ENCODE measurements around the gene ESPL1. TPM values are rescaled to one million over a fixed set of nuclear protein-coding genes. Genes with fewer than 3 reads are reported as not detected.

The ESPL1 gene
- total and polyA plus RNA-seq, 2 of the 8 experiments (the other 6 are each of a cell fraction or from before 2014, with no cell fraction given), result 31.8 to 52.7 TPM

DNA sequence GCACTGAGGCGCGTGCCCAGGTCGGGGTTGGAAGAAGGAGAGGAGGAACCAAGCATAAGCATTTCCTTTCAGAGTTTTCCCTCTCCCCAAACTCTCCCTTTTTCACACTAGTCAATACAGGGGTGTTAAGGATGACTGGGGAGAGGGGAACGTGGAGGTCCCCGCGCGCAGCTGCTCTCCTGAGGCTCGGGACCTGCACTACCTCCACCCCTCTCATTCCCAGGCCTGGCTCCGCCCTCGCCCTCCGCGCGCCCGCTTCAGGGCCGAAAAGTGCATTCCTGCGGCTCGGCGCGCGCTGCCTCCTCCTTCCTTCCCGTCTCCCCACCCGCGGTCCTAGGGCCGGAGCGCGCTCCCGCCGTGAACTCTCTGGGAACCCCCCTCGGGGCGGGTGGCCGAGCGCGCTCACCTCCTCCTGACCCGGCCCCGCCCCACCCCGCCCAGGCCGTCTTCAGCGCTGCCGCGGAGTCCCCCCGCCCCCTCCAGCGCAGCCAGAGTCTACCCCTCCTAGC is 47.4 kb upstream of the ESPL1 start:
- Histone ChIP-seq H3K27ac (ENCODE audit: low read depth, low read length) (no peak overlapping the region), H2AFZ (ENCODE audit: low read length) (no peak overlapping the region)
- FAIRE-seq, result no peak

More for the DNA sequence above, 47.4 kb upstream of the ESPL1 start:
- Histone ChIP-seq H2BK20ac (ENCODE audit: low read length) (no peak overlapping the region), H2BK12ac (ENCODE audit: low read depth, low read length) (no peak overlapping the region), H3K23me2 (ENCODE audit: low read depth, low read length) (peaks cover 31% of the 10 kb centered on the region), H4K5ac (ENCODE audit: insufficient read length, low read depth, low read length) (peak overlapping the region; percentile 5), H3K79me2 (ENCODE audit: control insufficient read depth in 1 of 2, insufficient read depth in 2 of 2, low read length in 2 of 2) (peaks cover 12 to 31% of the 10 kb centered on the region in 2 experiments), H3K9me3 (ENCODE audit: insufficient read depth in 2 of 2, low read depth in 1 of 2, low read length in 1 of 2) (no peaks in the 10 kb centered on the region), H3K23ac (ENCODE audit: insufficient read length) (no peak overlapping the region), H4K91ac (replicated peaks; ENCODE audit: insufficient read length, low read length) (no peak overlapping the region), H3K4me1 (replicated peaks in 1 of 4; ENCODE audit: control insufficient read depth in 3 of 4, insufficient read depth in 4 of 4, low read length in 3 of 4) (peaks cover 39 to 69% (median 56%) of the 10 kb centered on the region in 4 experiments), H2AK5ac (ENCODE audit: low read depth, low read length) (no peak overlapping the region), H3K4me3 (ENCODE audit: extremely low read depth in 1 of 4, insufficient read depth in 2 of 4, low read depth in 3 of 4, low read length in 4 of 4) (peak overlapping the region; percentile 76 to 97 (median 86)), H4K20me1 (replicated peaks in 1 of 2; ENCODE audit: control insufficient read depth in 1 of 2, insufficient read depth in 2 of 2, low read length in 2 of 2) (peaks cover 0 to 3% of the 10 kb centered on the region in 2 experiments), H2BK5ac (ENCODE audit: low read depth, low read length) (peak overlapping the region; percentile 95; the same call in 1 of the 2 replicates), H3K18ac (ENCODE audit: extremely low read depth, low read length) (peak overlapping the region; percentile 1; the same call in 1 of the 2 replicates), H2BK120ac (replicated peaks; ENCODE audit: low read depth, low read length) (no peak overlapping the region), H3K4ac (replicated peaks; ENCODE audit: insufficient read length, low read depth, low read length) (peak overlapping the region; percentile 27), H3K79me1 (ENCODE audit: low read depth, low read length) (peaks cover 12% of the 10 kb centered on the region), H3K36me3 (ENCODE audit: control insufficient read depth in 2 of 4, insufficient read depth in 4 of 4, low read length in 3 of 4) (no peaks in the 10 kb centered on the region; a peak in 1 of 8 replicates), H2BK15ac (ENCODE audit: low read length) (peak overlapping the region; percentile 46; the same call in 1 of the 2 replicates), H3K4me2 (ENCODE audit: insufficient read depth in 1 of 2, low read depth in 2 of 2, low read length in 2 of 2) (peak overlapping the region; percentile 99 to 100), H3K14ac (ENCODE audit: insufficient read length) (no peak overlapping the region), H3K56ac (replicated peaks; ENCODE audit: insufficient read length, low read depth, low read length) (no peak overlapping the region), H3K9ac (replicated peaks in 1 of 4; ENCODE audit: extremely low read depth in 1 of 4, low read depth in 3 of 4, low read length in 3 of 4) (peak overlapping the region in 3 of 4 experiments; percentile 3 to 55 (median 51); a peak in 4 of 7 replicates), H3K27me3 (replicated peaks in 1 of 4; ENCODE audit: control insufficient read depth in 3 of 4, extremely low read depth in 1 of 4, insufficient read depth in 3 of 4, low read length in 3 of 4) (peaks cover 0 to 3% (median 0%) of the 10 kb centered on the region in 4 experiments; a peak in 1 of 7 replicates), H4K8ac (ENCODE audit: extremely low read depth, insufficient read depth, low read length) (no peak overlapping the region)
- peak in 1 of 2 experiments; percentile 92 for DNase-seq (ENCODE audit: low read depth in 1 of 2, low spot score in 2 of 2)
- TF ChIP-seq TEAD4 (IDR thresholded peaks at IDR 0.05; ENCODE audit: low read depth, low read length) (peak; percentile 89), SRF (IDR thresholded peaks at IDR 0.05; ENCODE audit: low read depth, low read length) (0 out of 2 replicates have a peak, but pooled peaks have one; percentile 1)
- TF ChIP-seq, protein P1, sequence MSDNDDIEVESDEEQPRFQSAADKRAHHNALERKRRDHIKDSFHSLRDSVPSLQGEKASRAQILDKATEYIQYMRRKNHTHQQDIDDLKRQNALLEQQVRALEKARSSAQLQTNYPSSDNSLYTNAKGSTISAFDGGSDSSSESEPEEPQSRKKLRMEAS (IDR thresholded peaks at IDR 0.05), result 0 out of 2 replicates have a peak, but pooled peaks have one; percentile 1
- TF ChIP-seq, protein P2, sequence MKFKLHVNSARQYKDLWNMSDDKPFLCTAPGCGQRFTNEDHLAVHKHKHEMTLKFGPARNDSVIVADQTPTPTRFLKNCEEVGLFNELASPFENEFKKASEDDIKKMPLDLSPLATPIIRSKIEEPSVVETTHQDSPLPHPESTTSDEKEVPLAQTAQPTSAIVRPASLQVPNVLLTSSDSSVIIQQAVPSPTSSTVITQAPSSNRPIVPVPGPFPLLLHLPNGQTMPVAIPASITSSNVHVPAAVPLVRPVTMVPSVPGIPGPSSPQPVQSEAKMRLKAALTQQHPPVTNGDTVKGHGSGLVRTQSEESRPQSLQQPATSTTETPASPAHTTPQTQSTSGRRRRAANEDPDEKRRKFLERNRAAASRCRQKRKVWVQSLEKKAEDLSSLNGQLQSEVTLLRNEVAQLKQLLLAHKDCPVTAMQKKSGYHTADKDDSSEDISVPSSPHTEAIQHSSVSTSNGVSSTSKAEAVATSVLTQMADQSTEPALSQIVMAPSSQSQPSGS (IDR thresholded peaks at IDR 0.05; ENCODE audit: low read length), result no peak
- ChIA-PET POLR2A (ENCODE audit: partially characterized antibody) (interaction anchor here (0.6 to 13.6 kb wide), 15 partner anchors 9 to 159 kb away, joined by 3 to 151 read pairs (median 4); partner anchors contain the start of genes CSAD, ESPL1, PFDN5 and RARG), CTCF (ENCODE audit: partially characterized antibody) (interaction anchor here (0.8 to 22.3 kb wide), 8 partner anchors 10 to 122 kb away, joined by 3 to 654 read pairs (median 14); partner anchors contain the start of genes ESPL1 and RARG)
- WGBS, 2 experiments (ENCODE audit: extremely low coverage in 1 of 2, insufficient coverage in 1 of 2, insufficient read length in 1 of 2, insufficient replicate concordance in 2 of 2, low coverage in 1 of 2, low lambda C conversion rate in 2 of 2, missing lambda C conversion rate in 1 of 2), result 4% methylated on average over 15 of the region's 42 CpGs; no CpG with 5 or more reads in 1 of the 2 experiments
